GM12874 (cell line): ENCODE data around the gene GOSR2.

Source experiments
- TF ChIP-seq, protein P1 (sequence below): IDR thresholded peaks from 2 replicates; pipeline ENCODE4 v1.5.1; 2011; ENCODE audit warnings: low read depth, mild to moderate bottlenecking, control low read depth, low read length, moderate library complexity; ENCODE audit not compliant: insufficient read depth

The GOSR2 gene

DNA sequence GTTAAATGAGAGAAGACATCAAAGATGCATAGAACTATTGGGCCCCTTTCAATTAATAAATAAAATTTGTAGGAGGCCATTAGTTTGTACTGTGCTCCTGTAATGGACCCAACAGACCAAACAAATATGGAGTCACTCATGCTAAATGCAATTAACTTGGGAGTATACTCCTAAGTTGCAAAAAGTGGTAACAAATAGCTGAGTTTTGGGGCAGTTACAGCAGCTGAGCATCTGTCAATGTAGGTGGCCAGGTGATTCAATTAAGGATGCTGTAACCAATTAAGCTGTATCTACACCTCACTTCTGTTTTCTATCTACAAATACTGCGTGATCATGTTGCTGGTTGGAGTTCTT, 36.7 kb upstream of the GOSR2 start:
- TF ChIP-seq, protein P1, sequence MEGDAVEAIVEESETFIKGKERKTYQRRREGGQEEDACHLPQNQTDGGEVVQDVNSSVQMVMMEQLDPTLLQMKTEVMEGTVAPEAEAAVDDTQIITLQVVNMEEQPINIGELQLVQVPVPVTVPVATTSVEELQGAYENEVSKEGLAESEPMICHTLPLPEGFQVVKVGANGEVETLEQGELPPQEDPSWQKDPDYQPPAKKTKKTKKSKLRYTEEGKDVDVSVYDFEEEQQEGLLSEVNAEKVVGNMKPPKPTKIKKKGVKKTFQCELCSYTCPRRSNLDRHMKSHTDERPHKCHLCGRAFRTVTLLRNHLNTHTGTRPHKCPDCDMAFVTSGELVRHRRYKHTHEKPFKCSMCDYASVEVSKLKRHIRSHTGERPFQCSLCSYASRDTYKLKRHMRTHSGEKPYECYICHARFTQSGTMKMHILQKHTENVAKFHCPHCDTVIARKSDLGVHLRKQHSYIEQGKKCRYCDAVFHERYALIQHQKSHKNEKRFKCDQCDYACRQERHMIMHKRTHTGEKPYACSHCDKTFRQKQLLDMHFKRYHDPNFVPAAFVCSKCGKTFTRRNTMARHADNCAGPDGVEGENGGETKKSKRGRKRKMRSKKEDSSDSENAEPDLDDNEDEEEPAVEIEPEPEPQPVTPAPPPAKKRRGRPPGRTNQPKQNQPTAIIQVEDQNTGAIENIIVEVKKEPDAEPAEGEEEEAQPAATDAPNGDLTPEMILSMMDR, result no peak

DNA sequence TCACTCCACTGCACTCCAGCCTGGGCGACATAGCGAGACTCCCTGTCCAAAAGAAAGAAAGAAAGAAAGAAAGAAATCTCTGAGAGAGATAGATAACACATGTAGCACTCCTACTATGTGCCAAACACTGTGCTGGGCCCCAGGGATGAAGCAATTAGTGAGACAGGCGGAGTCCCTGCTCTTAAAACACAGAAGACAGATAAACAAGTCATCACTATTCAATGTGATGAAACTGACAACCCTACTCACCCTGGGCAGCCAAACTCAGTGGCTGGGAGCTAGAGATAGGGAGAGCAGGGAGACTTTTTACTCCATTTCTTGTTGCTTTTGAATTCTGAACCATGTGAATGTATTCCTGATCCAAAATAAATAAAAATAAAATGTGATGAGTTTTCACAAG, 35.2 kb upstream of the GOSR2 start:
- TF ChIP-seq, protein P1, result no peak

DNA sequence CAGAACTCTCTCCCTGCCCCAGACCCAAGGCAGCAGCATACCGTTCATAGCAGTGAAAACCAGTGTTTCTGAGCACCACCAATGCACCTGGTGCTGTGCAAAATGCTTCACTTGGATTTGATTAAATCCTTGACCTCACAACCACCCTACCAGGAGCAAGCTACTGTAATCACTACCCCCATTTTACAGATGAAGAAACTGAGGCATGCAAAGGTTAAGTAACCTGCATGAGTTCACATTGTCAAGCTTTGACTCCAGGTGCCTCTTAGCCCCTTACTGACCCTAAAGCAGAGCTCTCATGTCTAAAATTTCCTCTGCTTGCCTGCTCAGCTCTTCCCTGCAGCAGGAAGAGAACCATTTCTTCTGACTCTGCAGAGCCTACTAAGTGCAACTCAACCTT, 34.2 kb upstream of the GOSR2 start:
- TF ChIP-seq, protein P1, result no peak

DNA sequence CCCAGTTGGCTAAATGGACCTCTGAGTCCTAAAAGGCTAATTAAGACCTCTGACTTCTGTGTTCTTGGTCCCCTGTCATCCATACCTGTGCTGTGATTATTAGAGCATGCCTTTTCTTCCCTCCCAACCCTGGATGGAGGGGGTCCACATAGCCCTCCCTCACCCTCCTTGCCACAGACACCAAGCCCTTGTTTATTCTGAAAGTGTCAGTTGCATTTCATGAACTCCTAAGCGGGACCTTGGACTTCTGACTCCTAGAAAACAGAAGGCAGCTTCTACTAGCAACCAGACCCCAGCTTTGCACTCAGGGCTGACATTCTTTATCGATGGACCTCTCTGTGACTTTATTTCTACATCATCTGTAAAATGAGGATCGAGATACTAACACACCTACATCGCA, 33.4 kb upstream of the GOSR2 start:
- TF ChIP-seq, protein P1, result no peak

DNA sequence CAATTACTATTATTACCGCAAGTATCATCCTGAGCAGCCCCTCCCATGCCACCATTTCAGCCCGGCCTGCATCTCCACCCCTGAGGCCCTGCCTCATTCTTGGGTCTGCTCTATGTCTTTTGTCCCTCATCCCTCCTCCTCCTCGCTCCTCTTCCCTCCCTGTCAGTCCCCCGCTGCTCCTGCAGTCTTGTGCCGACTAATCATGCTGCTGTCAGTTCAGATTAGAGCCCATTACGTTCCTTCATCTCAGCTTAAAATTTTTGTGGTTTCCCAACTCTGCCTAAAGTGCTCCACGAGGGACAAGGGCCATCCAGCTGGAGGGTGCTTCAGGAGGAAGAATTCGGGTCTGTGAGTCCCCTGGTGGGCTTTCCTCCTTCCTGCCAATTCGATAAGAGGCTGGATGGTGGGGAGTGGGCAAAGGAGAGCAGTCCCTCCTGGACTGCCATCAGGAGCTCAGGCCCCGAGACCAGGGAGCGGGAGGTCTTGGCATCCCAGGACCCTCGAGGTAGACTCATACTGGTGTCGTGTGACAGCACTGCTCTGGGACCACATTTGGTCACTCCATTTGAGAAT, 32.9 kb upstream of the GOSR2 start:
- TF ChIP-seq, protein P1, result no peak

DNA sequence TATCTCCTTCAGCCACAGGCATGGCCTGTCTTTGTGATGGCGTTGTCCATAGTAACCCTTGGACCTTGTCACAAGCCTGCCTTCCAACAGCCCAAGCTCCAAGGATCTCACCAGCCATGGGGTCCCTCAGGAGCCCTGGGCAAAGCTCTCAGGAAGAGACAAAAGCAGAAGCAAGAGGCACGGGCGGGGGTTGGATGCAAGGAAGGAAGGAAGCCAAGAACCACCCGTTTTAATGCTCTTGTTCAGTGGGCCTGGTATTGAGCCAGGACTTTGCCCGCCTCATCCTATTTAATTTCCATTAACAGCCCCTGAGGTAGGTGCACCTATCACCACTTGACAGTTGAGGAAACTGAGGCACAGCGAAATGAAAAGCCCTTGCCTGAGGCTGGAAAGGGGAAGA, 32.3 kb upstream of the GOSR2 start:
- TF ChIP-seq, protein P1, result no peak

- TF ChIP-seq, protein P1, result no peak
Observed at GRCh38 chr17:46892192-46892703, 30.7 kb upstream of the GOSR2 start.
